ENCODE results near the gene MGAT1. TPM values are rescaled to one million over a fixed set of nuclear protein-coding genes. Genes with fewer than 3 reads are reported as not detected.
"Not testable (repeated sequence)": the region's sequence is repeated elsewhere in the genome, so short reads cannot be mapped to it uniquely, and the experiment has no call there.

Gene MGAT1
- total RNA-seq, 2 experiments from 2014 or later, result 122 to 128 TPM

GRCh38 chr5:180795771-180796313 lies 6.8 kb downstream of the MGAT1 start:
- ChIA-PET POLR2A (no interaction called here), CTCF (no interaction called here)

GRCh38 chr5:180792965-180793287 lies 9.7 kb downstream of the MGAT1 start:
- ChIA-PET CTCF (interaction anchor here (1.0 kb wide), 1 partner anchor 9 kb away, joined by 3 read pairs; no protein-coding TSS in a partner anchor), POLR2A (no interaction called here)

GRCh38 chr5:180792287-180792964 lies 10.2 kb downstream of the MGAT1 start:
- POLR2A ChIA-PET, result no interaction called here
- CTCF ChIA-PET, result interaction anchor here (1.0 kb wide), 1 partner anchor 8 kb away, joined by 3 read pairs; no protein-coding TSS in a partner anchor

- ChIA-PET CTCF (no interaction called here), POLR2A (interaction anchor here (0.9 kb wide), 1 partner anchor 9 kb away, joined by 4 read pairs; no protein-coding TSS in a partner anchor)
These were observed 10.9 kb downstream of the MGAT1 start for GRCh38 chr5:180791611-180792213.

- POLR2A ChIA-PET, result no interaction called here
- CTCF ChIA-PET, result interaction anchor here (0.8 kb wide), 1 partner anchor 10 kb away, joined by 3 read pairs; no protein-coding TSS in a partner anchor
These were observed 12.1 kb downstream of the MGAT1 start for GRCh38 chr5:180790524-180790923.

- ChIA-PET CTCF (interaction anchor here (0.8 kb wide), 1 partner anchor 9 kb away, joined by 3 read pairs; no protein-coding TSS in a partner anchor), POLR2A (no interaction called here)
These were observed 12.6 kb downstream of the MGAT1 start for GRCh38 chr5:180790020-180790419.

GRCh38 chr5:180788651-180789410 lies 13.8 kb downstream of the MGAT1 start:
- POLR2A ChIA-PET, result not testable (repeated sequence)

GRCh38 chr5:180787711-180788431 lies 14.7 kb downstream of the MGAT1 start:
- ChIA-PET POLR2A (no interaction called here), CTCF (interaction anchor here (0.6 to 1.5 kb wide), 2 partner anchors 57 to 73 kb away, joined by 4 read pairs; no protein-coding TSS in a partner anchor)

More at GRCh38 chr5:180788651-180789410, 13.8 kb downstream of the MGAT1 start:
- CTCF ChIA-PET, result interaction anchor here (1.5 kb wide), 1 partner anchor 72 kb away, joined by 4 read pairs; no protein-coding TSS in a partner anchor

- ChIA-PET CTCF (interaction anchor here (1.0 kb wide), 1 partner anchor 15 kb away, joined by 3 read pairs; no protein-coding TSS in a partner anchor), POLR2A (no interaction called here)
These were observed 15.8 kb downstream of the MGAT1 start for GRCh38 chr5:180786531-180787398.

- POLR2A ChIA-PET, result no interaction called here
- CTCF ChIA-PET, result interaction anchor here (1.0 kb wide), 1 partner anchor 16 kb away, joined by 3 read pairs; no protein-coding TSS in a partner anchor
These were observed 16.8 kb downstream of the MGAT1 start for GRCh38 chr5:180785794-180786221.

GRCh38 chr5:180785121-180785781 lies 17.4 kb downstream of the MGAT1 start:
- POLR2A ChIA-PET, result no interaction called here
- CTCF ChIA-PET, result interaction anchor here (0.5 to 1.4 kb wide), 5 partner anchors 7 to 1160 kb away, joined by 3 read pairs; no protein-coding TSS in a partner anchor

- ChIA-PET POLR2A (no interaction called here), CTCF (interaction anchor here (0.5 to 1.4 kb wide), 7 partner anchors 8 to 1159 kb away, joined by 3 read pairs; no protein-coding TSS in a partner anchor)
These were observed 18.0 kb downstream of the MGAT1 start for GRCh38 chr5:180784497-180785097.

GRCh38 chr5:180783340-180784052 lies 19.1 kb downstream of the MGAT1 start:
- ChIA-PET CTCF (interaction anchor here (0.9 to 1.4 kb wide), 3 partner anchors 9 to 30 kb away, joined by 3 to 4 read pairs (median 3); no protein-coding TSS in a partner anchor), POLR2A (interaction anchor here (0.7 kb wide), 1 partner anchor 491 kb away, joined by 3 read pairs; no protein-coding TSS in a partner anchor)

GRCh38 chr5:180782748-180783147 lies 19.9 kb downstream of the MGAT1 start:
- CTCF ChIA-PET, result interaction anchor here (0.9 kb wide), 1 partner anchor 21 kb away, joined by 4 read pairs; no protein-coding TSS in a partner anchor
- POLR2A ChIA-PET, result no interaction called here

GRCh38 chr5:180781900-180782326 lies 20.7 kb downstream of the MGAT1 start:
- CTCF ChIA-PET, POLR2A ChIA-PET: not testable (repeated sequence)

- ChIA-PET POLR2A (no interaction called here), CTCF (interaction anchor here (1.3 kb wide), 1 partner anchor 10 kb away, joined by 3 read pairs; no protein-coding TSS in a partner anchor)
These were observed 22.5 kb downstream of the MGAT1 start for GRCh38 chr5:180779985-180780610.

All from activated CD8-positive, alpha-beta memory T cell treated with anti-CD3 and anti-CD28 coated beads for 36 hours (primary cell).